ENCODE data around the gene MYO18A.
"Not testable (repeated sequence)": the region's sequence is repeated elsewhere in the genome, so short reads cannot be mapped to it uniquely, and the experiment has no call there.

Gene MYO18A

GRCh38 chr17:29147682-29148081, 32.5 kb downstream of the MYO18A start:
- no peak for DNase-seq (ENCODE audit: low read depth in 2 of 2)

GRCh38 chr17:29147228-29147627, 33.0 kb downstream of the MYO18A start:
- not testable (repeated sequence) for DNase-seq (ENCODE audit: low read depth in 2 of 2)

- no peak for DNase-seq (ENCODE audit: low read depth in 2 of 2)
Observed at GRCh38 chr17:29146369-29146972, 33.7 kb downstream of the MYO18A start.

- DNase-seq (ENCODE audit: low read depth in 2 of 2), result peak in 1 of 2 donors; percentile 44
Observed at GRCh38 chr17:29145289-29146073, 34.7 kb downstream of the MYO18A start.

- DNase-seq (ENCODE audit: low read depth in 2 of 2), result no peak
Observed at GRCh38 chr17:29143894-29144293, 36.3 kb downstream of the MYO18A start.

- no peak for DNase-seq (ENCODE audit: low read depth in 2 of 2)
Observed at GRCh38 chr17:29141514-29141876, 38.7 kb downstream of the MYO18A start.

GRCh38 chr17:29140631-29141513, 39.3 kb downstream of the MYO18A start:
- DNase-seq (ENCODE audit: low read depth in 2 of 2), result no peak

GRCh38 chr17:29140051-29140621, 40.1 kb downstream of the MYO18A start:
- DNase-seq (ENCODE audit: low read depth in 2 of 2), result peak; percentile 77 to 84

- peak in 1 of 2 donors; percentile 48 for DNase-seq (ENCODE audit: low read depth in 2 of 2)
Observed at GRCh38 chr17:29138971-29139691, 41.1 kb downstream of the MYO18A start.

GRCh38 chr17:29138184-29138955, 41.8 kb downstream of the MYO18A start:
- peak in 1 of 2 donors; percentile 54 for DNase-seq (ENCODE audit: low read depth in 2 of 2)

- DNase-seq (ENCODE audit: low read depth in 2 of 2), result no peak
Observed at GRCh38 chr17:29136998-29137730, 43.0 kb downstream of the MYO18A start.

- no peak for DNase-seq (ENCODE audit: low read depth in 2 of 2)
Observed at GRCh38 chr17:29135464-29135863, 44.7 kb downstream of the MYO18A start.

- DNase-seq (ENCODE audit: low read depth in 2 of 2), result no peak
Observed at GRCh38 chr17:29133121-29133713, 47.0 kb downstream of the MYO18A start.

- no peak for DNase-seq (ENCODE audit: low read depth in 2 of 2)
Observed at GRCh38 chr17:29131814-29132682, 48.1 kb downstream of the MYO18A start.

GRCh38 chr17:29129731-29130130, 50.5 kb downstream of the MYO18A start:
- no peak for DNase-seq (ENCODE audit: low read depth in 2 of 2)

GRCh38 chr17:29127840-29128239, 52.4 kb downstream of the MYO18A start:
- DNase-seq (ENCODE audit: low read depth in 2 of 2), result no peak

- no peak for DNase-seq (ENCODE audit: low read depth in 2 of 2)
Observed at GRCh38 chr17:29126268-29126930, 53.8 kb downstream of the MYO18A start.

GRCh38 chr17:29125651-29126050, 54.5 kb downstream of the MYO18A start:
- DNase-seq (ENCODE audit: low read depth in 2 of 2), result no peak
